NCI-H526 (cell line): Measurements from ENCODE around the gene ATG4C.
A peak's percentile ranks its signal among the peaks of the same experiment; 100 is the strongest.

Source experiments
- DNase-seq, 2 experiments: peaks; one replicate each; lab custom pipeline; 2025; lab: John Stamatoyannopoulos, UW

Gene ATG4C

GRCh38 chr1:62904856-62905225, 120.9 kb downstream of the ATG4C start:
- DNase-seq: no peak

GRCh38 chr1:62905309-62905708, 121.4 kb downstream of the ATG4C start:
- peak in 1 of 2 experiments; percentile 23 for DNase-seq

GRCh38 chr1:62905872-62906271, 121.9 kb downstream of the ATG4C start:
- no peak for DNase-seq

GRCh38 chr1:62906428-62906886, 122.5 kb downstream of the ATG4C start:
- DNase-seq: no peak

GRCh38 chr1:62908168-62908695, 124.3 kb downstream of the ATG4C start:
- DNase-seq: no peak

- DNase-seq: peak in 1 of 2 experiments; percentile 17
These were observed 128.2 kb downstream of the ATG4C start for GRCh38 chr1:62912028-62912638.
